ENCODE data around the gene PAXX.

Gene PAXX

GRCh38 chr9:137006116-137007003 lies 14.1 kb downstream of the PAXX start:
- no peak for DNase-seq

DNA sequence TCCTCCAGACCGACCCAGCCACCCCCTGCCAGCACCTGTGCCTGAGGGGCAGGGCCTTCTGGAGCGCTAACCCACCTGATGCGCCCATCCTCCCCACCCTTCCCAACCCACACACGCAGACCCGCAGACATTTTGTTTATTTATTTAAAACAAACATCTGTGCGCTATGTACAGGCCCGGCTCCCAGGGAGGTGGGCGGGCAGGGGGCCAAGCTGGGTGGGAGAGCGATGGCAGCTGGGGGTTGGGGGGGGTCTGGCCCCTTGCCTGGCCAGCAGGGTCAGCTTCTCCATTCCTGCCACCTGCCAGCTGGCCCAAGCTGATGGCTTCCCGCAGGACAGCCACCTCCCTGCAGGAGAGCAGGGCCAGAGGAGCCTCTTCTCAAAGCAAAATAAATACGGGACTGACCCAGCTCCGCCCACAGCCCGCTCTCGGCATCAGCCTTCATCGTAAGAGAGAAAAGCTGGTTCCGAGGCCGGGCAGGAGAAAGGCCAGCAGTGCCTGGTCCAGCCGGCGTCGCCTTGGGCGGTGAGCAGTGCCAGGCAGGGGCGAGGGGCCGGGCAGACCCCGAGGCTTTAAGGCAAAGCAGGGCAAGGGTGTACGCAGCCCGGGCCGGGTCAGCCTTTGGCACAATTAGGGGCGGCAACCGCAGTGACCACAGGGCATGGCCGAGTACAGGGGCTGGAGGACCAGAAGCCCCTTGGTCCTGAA lies 15.0 kb downstream of the PAXX start:
- DNase-seq = peak; percentile 69

DNA sequence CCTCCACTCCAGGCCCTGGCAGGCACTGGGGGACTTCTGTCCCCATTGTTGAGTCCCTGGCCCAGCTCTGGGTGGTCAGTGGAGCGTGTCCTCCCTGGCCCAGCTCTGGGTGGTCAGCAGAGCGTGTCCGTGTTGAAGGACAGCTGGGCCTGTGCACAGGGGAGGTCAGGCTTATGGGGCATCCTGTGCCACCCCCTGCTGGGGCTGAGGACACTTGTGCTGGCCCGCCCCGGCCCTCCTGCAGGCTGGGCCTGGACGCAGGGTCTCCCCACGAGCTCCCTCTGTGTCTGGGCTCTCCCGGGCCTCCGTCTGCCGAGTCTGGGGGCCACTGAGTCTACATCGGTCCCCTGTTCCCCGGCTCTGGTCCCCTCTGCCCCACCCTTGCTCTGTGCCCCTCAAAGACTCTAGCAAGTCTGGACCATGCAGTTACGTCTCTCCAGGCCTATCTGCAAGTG lies 15.6 kb downstream of the PAXX start:
- no peak for DNase-seq

- DNase-seq = no peak
Measured at GRCh38 chr9:137008312-137008711, 16.1 kb downstream of the PAXX start.

- DNase-seq = no peak
Measured at GRCh38 chr9:137009217-137009616, 17.0 kb downstream of the PAXX start.

DNA sequence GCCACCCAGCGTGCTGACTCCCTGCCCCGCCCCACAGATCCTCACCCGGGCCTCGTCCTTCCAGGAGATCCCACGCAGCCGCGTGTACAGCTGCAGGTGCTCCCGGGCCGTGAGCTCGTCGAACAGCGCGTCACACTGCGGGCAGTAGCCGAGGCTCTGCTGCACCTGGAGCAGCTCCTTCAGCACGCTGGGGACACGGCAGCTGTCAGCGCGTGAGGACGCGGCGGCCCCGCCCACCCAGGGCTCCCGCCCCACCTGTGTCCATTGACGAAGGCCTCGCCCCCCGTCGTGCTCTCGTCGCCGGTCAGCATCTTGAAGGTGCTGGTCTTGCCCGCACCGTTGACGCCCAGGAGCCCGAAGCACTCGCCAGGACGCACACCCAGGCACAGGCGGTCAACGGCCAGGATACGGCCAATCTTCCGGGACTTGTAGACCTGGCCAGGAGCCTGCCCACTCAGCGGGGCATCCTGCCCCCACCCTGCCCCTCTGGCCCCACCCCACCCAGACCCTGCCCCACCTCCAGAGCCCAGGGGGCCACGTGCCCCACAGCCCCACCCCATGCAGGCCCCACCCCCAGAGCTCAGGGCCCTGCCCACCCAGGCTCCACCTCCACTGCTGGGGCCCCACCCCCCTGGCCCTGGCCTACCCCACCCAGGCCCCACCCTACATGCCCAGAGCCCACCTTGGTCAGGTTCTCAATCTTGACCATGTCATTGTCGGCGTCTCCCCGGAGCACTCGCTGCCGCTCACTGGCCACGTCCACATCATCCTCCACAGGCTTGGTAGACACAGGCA lies 17.9 kb downstream of the PAXX start:
- no peak for DNase-seq

DNA sequence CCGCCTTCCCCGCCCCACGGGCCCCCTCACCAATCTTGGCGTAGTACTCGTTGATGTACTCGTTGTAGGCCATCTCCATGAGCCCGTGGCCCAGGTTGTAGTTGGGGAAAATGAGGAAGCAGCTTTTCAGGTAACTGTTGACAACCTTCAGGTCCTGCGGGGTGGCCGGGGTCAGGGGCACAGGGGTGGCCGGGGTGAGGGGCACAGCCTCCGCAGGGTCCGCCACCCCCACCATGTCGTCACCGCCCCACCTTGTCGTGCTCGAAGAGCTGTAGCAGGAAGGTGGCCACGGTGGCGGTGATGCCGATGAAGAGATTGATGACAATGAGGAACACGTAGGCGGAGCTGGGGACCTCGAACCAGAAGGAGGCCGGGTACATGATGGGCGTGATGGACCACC lies 18.9 kb downstream of the PAXX start:
- no peak for DNase-seq

- no peak for DNase-seq
Measured at GRCh38 chr9:137011907-137012675, 19.9 kb downstream of the PAXX start.

DNA sequence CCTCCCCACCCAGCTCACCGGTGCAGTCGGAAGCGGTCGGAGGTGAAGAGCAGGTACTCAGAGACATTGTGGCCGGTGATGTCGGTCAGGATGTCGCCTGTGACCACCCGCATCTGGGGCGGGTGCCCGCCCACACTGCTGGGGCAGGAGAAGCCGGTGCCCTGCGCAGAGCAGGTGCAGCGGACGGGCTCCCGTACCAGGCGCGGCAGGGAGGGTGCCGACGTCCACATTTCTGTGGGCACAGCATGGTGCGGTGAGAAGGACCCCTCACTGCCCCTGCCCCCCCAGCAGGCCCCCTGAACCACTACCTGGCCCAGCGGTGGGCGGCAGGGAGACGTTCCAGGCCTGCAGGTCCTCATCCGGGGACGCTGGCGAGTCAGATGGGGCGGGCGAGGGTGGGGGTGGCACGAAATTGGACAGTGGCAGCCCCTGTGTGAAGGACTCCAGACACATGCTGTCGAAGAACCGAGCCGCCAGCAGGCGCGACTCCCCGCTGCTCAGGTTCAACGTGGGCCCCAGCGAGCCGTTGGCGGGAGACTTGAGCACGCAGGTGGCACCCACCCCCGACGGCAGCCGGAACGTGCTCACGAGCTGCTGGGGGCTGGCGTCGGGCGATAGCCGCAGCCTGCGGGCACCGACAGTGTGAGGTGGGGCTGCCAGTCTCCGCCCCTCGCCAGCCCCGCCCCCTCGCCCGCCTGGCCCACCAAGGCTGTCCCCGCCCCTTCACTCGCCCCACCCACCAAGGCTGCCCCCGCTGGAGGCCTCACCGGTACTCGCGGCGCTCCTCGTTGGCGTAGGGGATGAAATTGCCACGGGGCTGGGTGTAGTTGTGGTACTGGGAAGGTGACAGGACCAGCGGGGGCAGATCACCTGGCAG lies 20.7 kb downstream of the PAXX start:
- DNase-seq = no peak

- no peak for DNase-seq
Measured at GRCh38 chr9:137013571-137013940, 21.3 kb downstream of the PAXX start.

DNA sequence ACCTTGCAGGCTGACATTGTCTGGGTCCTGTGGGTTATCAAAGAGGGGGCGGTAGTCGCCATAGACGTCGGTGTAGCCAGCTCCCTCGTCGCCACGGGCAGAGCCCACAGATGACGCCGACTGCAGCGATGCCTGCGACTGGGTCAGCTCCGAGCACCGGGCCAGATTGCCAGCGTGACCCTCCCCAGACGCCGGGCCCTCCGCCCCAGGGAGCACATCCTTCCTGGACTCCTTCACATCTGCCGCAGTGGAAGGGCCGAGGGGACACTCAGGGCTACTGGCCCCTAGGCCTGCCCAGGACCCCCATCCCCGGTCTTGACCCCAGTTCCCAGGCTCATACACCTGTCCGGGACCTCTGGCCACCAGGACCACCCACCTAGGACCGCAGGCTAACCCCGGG lies 21.9 kb downstream of the PAXX start:
- DNase-seq = no peak

GRCh38 chr9:137014776-137015539 lies 22.7 kb downstream of the PAXX start:
- no peak for DNase-seq

DNA sequence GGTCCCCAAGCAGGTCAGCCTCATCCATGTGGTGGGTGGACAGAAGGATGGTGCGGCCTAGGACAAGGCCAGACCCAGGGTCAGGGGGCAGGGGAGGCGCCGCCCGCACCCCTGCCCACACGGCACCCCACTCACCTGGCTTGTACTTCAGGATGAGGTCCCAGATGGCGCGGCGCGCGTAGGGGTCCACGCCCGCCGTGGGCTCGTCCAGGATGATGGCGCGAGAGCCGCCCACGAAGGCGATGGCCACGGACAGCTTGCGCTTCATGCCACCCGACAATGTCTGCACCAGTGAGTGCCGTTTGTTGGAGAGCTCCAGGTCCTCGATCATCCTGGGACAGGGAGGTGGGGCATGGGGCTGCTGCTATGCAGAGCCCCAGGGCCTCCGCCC lies 23.3 kb downstream of the PAXX start:
- no peak for DNase-seq

- no peak for DNase-seq
Measured at GRCh38 chr9:137015976-137016375, 23.8 kb downstream of the PAXX start.

DNA sequence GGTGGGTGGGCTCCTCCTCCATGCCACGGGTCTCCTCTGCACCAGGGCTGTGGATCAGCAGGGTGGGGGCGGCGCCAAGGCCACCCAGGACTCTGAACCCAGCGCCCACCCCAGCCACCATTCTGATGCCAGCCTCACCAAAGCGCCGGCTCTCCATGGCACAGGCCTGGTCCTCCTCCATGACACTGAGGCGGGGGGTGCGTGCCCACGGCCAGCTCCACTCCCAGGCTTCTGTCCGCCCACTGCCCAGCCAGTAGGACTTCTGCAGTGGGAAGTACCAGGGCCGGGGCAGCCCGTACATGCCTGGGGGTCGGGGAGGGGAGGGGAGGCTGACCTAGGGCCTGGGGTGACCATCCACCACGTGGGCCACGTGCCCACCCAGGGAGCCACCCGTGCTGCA lies 24.2 kb downstream of the PAXX start:
- DNase-seq = no peak

- no peak for DNase-seq
Measured at GRCh38 chr9:137017071-137017470, 24.8 kb downstream of the PAXX start.

GRCh38 chr9:137017791-137018497 lies 25.7 kb downstream of the PAXX start:
- DNase-seq = no peak

DNA sequence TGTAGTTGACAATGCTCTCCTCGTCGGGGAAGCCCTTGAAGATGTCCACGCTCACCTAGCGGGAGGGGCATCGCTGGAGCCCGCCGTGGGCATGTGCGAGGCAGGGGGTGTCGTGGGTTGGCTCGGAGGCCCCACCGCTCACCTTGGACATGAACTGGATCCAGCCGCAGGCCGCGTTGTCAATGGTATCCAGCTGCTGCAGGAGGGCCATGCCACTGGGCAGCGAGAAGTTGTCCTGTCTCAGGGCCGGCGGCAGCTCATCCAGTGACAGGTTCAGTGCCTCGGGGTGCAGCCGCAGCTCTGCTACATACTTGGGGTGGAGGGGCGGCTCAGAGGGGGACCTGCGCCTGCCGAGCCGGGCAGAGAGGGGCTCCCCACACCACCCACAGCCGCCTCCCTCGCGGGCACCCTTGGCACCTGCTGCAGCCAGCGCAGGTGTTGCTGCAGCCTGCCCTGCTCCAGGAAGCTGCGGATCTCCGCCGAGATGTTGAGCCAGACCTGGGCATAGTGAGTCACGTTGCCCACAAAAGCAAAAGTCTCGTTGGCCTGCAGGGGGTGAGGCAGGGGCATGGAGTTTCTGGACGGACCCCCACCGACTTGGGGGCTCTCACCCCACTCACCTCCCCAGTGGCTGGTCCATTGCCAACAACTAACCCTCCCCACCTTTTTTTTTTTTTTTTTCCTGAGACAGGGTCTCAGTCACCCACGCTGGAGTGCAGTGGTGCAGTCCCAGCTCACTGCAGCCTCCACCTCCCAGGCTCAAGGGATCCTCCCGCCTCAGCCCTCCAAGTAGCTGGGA lies 26.7 kb downstream of the PAXX start:
- no peak for DNase-seq
